ENCODE measurements around the gene CDK8.

DNA sequence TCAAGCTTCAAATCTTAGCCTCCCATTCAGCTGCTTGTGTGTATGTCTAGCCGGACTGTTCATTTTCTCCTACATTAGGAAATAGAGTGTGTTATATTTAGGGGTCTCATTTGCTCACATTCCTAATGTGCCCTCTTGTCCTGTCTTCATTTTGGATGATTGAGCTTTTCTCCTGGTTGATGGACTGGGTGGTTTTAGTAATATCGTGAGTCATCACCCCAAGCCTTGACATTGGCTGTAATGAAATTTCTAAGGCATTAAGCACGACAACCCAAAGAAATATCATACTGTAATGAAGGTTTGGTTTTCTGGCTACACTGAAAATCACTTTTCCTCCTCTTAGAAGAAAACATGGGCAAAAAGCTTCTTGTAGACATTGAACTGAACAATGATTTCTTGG, 192.8 kb downstream of the CDK8 start:
- TF ChIP-seq, protein P1, sequence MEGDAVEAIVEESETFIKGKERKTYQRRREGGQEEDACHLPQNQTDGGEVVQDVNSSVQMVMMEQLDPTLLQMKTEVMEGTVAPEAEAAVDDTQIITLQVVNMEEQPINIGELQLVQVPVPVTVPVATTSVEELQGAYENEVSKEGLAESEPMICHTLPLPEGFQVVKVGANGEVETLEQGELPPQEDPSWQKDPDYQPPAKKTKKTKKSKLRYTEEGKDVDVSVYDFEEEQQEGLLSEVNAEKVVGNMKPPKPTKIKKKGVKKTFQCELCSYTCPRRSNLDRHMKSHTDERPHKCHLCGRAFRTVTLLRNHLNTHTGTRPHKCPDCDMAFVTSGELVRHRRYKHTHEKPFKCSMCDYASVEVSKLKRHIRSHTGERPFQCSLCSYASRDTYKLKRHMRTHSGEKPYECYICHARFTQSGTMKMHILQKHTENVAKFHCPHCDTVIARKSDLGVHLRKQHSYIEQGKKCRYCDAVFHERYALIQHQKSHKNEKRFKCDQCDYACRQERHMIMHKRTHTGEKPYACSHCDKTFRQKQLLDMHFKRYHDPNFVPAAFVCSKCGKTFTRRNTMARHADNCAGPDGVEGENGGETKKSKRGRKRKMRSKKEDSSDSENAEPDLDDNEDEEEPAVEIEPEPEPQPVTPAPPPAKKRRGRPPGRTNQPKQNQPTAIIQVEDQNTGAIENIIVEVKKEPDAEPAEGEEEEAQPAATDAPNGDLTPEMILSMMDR (IDR thresholded peaks at IDR 0.05), result no peak
- TF ChIP-seq POLR2A (IDR thresholded peaks at IDR 0.05), result no peak

Data from tibial nerve (tissue), 3 donors.